SK-N-SH (cell line): ENCODE measurements around the gene MRAP2. TPM values are rescaled to one million over a fixed set of nuclear protein-coding genes. Genes with fewer than 3 reads are reported as not detected.

Experiments
- CTCF ChIA-PET: fragments of 300-600, 350-600 bp; formaldehyde crosslinking; extraction: SDS; loops from one replicate; lab custom pipeline; 2021; lab: Yijun Ruan, JAX
- POLR2A ChIA-PET: fragments of 350-600 bp; sonication (Branson Sonifier 250); formaldehyde crosslinking; extraction: SDS; loops from one replicate; lab custom pipeline; 2020; ENCODE audit warnings: antibody characterized with exemption, inconsistent platforms; lab: Yijun Ruan, JAX
- DNase-seq: peaks from one replicate; pipeline ENCODE4 v3.0.0; 2012
- H2AFZ ChIP-seq: fragments of 200-600 bp; sonication (generic); 2 replicates; pipeline ENCODE4 v1.8.1; 2016; ENCODE audit warnings: antibody characterized with exemption, mild to moderate bottlenecking, low read depth
- H3F3A ChIP-seq: fragments of 200-600 bp; sonication (generic); replicated peaks from 2 replicates; pipeline ENCODE3; 2016; ENCODE audit warnings: antibody characterized with exemption, mild to moderate bottlenecking; ENCODE audit not compliant: insufficient read depth
- H3K27ac ChIP-seq, 2 experiments: fragments of 200-500 bp in 1 of 2; fragments of 200-600 bp in 1 of 2; sonication (Bioruptor generic) in 1 of 2; sonication (generic), shearing (Covaris generic) in 1 of 2; 2 replicates each; pipeline versions ENCODE4 v1.5.1 to v1.6.1; 2014 to 2016; ENCODE audit warnings: low read depth in 2 of 2, inconsistent platforms in 1 of 2, low read length in 1 of 2, mild to moderate bottlenecking in 1 of 2, mixed read lengths in 1 of 2
- H3K27me3 ChIP-seq: fragments of 200-600 bp; sonication (generic), shearing (Covaris generic); 2 replicates; pipeline ENCODE4 v1.6.1; 2016; ENCODE audit warnings: mixed run types; ENCODE audit not compliant: insufficient read depth
- H3K36me3 ChIP-seq, 2 experiments: fragments of 200-500 bp in 1 of 2; fragments of 200-600 bp in 1 of 2; sonication (Bioruptor generic) in 1 of 2; sonication (generic) in 1 of 2; replicated peaks in 1 of 2; 2 replicates each; pipeline versions ENCODE3 to v1.5.1; 2014 to 2016; ENCODE audit warnings: low read length in 1 of 2, mild to moderate bottlenecking in 1 of 2; ENCODE audit not compliant: insufficient read depth in 2 of 2, control insufficient read depth in 1 of 2
- H3K4me1 ChIP-seq, 2 experiments: fragments of 200-500 bp in 1 of 2; fragments of 200-600 bp in 1 of 2; sonication (Bioruptor generic) in 1 of 2; sonication (generic), shearing (Covaris generic) in 1 of 2; 2 replicates each; pipeline versions ENCODE4 v1.5.1 to v1.6.1; 2014 to 2016; ENCODE audit warnings: low read depth in 1 of 2, low read length in 1 of 2, mixed run types in 1 of 2; ENCODE audit not compliant: insufficient read depth in 2 of 2, control insufficient read depth in 1 of 2
- H3K4me2 ChIP-seq: fragments of 200-600 bp; sonication (generic), shearing (Covaris generic); 2 replicates; pipeline ENCODE4 v1.6.1; 2017; ENCODE audit warnings: mixed run types
- H3K4me3 ChIP-seq, 2 experiments: fragments of 200-500 bp in 1 of 2; fragments of 200-600 bp in 1 of 2; sonication (Bioruptor generic) in 1 of 2; sonication (generic), shearing (Covaris generic) in 1 of 2; 2 replicates each; pipeline versions ENCODE4 v1.5.1 to v1.8.1; 2014 to 2016; ENCODE audit warnings: low read depth in 2 of 2, inconsistent platforms in 1 of 2, low read length in 1 of 2, mild to moderate bottlenecking in 1 of 2, mixed read lengths in 1 of 2, moderate library complexity in 1 of 2
- H3K79me2 ChIP-seq: fragments of 200-600 bp; sonication (generic); 2 replicates; pipeline ENCODE4 v1.8.1; 2017; ENCODE audit warnings: mild to moderate bottlenecking; ENCODE audit not compliant: insufficient read depth
- H3K9ac ChIP-seq: fragments of 200-600 bp; sonication (generic); 2 replicates; pipeline ENCODE4 v1.6.1; 2017; ENCODE audit warnings: mixed run types
- H3K9me2 ChIP-seq: fragments of 200-600 bp; sonication (generic); 2 replicates; pipeline ENCODE4 v1.6.1; 2017; ENCODE audit warnings: mixed run types
- H3K9me3 ChIP-seq: fragments of 200-600 bp; sonication (generic); 2 replicates; pipeline ENCODE4 v1.6.1; 2017; ENCODE audit warnings: mixed run types, mild to moderate bottlenecking, moderate library complexity
- H4K20me1 ChIP-seq: fragments of 200-600 bp; sonication (generic); 2 replicates; pipeline ENCODE4 v1.6.1; 2017; ENCODE audit warnings: mild to moderate bottlenecking, mixed run types; ENCODE audit not compliant: insufficient read depth
- FOSL2 ChIP-seq: IDR thresholded peaks from 2 replicates; pipeline ENCODE4 v1.4.0; 2012; ENCODE audit warnings: low read depth, mild to moderate bottlenecking, moderate library complexity, borderline replicate concordance
- MXI1 ChIP-seq: IDR thresholded peaks from 2 replicates; pipeline ENCODE4 v1.6.1; 2012; ENCODE audit warnings: mild to moderate bottlenecking, low read depth, low read length, improper control_type of control experiment
- RFX5 ChIP-seq: IDR thresholded peaks from 2 replicates; pipeline ENCODE4 v1.6.1; 2012; ENCODE audit warnings: mild to moderate bottlenecking, improper control_type of control experiment, low read length
- polyA plus RNA-seq, 3 experiments: library from polyadenylated mRNA; depleted of rRNA; stranded (reverse); fragments of >200 nt; gene quantifications; 2 replicates each; pipeline ENCODE4 v1.2.3, GENCODE V29; 2012
- TF ChIP-seq, protein P1 (sequence below): IDR thresholded peaks from 2 replicates; pipeline ENCODE4; 2012
- TF ChIP-seq, protein P2 (sequence below): IDR thresholded peaks from 2 replicates; pipeline ENCODE4 v1.6.1; 2012; ENCODE audit warnings: mild to moderate bottlenecking, low read depth, low read length, moderate library complexity
- TF ChIP-seq, protein P3 (sequence below): IDR thresholded peaks from 2 replicates; pipeline ENCODE4 v1.4.0; 2012; ENCODE audit warnings: low read depth, borderline replicate concordance

The MRAP2 gene
- polyA plus RNA-seq, 1 of the 3 experiments (the other 2 are of a cell fraction) = 0.12 TPM

DNA sequence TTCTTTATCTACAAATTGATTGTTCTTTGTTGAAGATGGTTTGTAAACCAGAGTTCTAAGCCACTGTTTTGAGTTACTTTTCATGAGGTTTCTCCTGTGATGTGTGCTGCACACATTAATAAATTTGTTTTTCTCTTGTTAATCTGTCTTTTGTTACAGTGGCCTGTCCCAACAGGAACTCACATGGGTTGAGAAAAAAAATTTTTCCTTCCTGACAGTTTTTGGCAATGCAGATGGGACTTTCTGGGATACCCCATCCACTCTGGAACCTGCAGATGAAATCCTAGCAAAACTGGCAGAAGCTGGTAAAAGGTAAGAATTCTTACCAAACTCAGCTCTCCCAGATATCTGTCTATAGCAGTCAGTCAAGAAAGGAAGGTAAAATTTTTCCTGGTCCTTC is 105.7 kb downstream of the MRAP2 start:
- no peak overlapping the region for H3K4me2 ChIP-seq
- no peak overlapping the region for H3K9ac ChIP-seq
- no peaks in the 10 kb centered on the region for H3K27me3 ChIP-seq
- 0 out of 4 replicates have a peak, but pooled peaks cover 0 to 4% of the 10 kb centered on the region in 2 experiments for H3K4me1 ChIP-seq
- no peak for DNase-seq
- ChIA-PET CTCF (no interaction called here), POLR2A (no interaction called here)
- TF ChIP-seq FOSL2 (no peak), MXI1 (no peak), RFX5 (no peak)
- TF ChIP-seq, protein P1, sequence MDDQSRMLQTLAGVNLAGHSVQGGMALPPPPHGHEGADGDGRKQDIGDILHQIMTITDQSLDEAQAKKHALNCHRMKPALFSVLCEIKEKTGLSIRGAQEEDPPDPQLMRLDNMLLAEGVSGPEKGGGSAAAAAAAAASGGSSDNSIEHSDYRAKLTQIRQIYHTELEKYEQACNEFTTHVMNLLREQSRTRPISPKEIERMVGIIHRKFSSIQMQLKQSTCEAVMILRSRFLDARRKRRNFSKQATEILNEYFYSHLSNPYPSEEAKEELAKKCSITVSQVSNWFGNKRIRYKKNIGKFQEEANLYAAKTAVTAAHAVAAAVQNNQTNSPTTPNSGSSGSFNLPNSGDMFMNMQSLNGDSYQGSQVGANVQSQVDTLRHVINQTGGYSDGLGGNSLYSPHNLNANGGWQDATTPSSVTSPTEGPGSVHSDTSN = no peak
- TF ChIP-seq, protein P2, sequence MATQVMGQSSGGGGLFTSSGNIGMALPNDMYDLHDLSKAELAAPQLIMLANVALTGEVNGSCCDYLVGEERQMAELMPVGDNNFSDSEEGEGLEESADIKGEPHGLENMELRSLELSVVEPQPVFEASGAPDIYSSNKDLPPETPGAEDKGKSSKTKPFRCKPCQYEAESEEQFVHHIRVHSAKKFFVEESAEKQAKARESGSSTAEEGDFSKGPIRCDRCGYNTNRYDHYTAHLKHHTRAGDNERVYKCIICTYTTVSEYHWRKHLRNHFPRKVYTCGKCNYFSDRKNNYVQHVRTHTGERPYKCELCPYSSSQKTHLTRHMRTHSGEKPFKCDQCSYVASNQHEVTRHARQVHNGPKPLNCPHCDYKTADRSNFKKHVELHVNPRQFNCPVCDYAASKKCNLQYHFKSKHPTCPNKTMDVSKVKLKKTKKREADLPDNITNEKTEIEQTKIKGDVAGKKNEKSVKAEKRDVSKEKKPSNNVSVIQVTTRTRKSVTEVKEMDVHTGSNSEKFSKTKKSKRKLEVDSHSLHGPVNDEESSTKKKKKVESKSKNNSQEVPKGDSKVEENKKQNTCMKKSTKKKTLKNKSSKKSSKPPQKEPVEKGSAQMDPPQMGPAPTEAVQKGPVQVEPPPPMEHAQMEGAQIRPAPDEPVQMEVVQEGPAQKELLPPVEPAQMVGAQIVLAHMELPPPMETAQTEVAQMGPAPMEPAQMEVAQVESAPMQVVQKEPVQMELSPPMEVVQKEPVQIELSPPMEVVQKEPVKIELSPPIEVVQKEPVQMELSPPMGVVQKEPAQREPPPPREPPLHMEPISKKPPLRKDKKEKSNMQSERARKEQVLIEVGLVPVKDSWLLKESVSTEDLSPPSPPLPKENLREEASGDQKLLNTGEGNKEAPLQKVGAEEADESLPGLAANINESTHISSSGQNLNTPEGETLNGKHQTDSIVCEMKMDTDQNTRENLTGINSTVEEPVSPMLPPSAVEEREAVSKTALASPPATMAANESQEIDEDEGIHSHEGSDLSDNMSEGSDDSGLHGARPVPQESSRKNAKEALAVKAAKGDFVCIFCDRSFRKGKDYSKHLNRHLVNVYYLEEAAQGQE = no peak
- TF ChIP-seq, protein P3, sequence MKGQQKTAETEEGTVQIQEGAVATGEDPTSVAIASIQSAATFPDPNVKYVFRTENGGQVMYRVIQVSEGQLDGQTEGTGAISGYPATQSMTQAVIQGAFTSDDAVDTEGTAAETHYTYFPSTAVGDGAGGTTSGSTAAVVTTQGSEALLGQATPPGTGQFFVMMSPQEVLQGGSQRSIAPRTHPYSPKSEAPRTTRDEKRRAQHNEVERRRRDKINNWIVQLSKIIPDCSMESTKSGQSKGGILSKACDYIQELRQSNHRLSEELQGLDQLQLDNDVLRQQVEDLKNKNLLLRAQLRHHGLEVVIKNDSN = no peak
- no peaks in the 10 kb centered on the region for H3F3A ChIP-seq
- H3K79me2 ChIP-seq = no peaks in the 10 kb centered on the region
- H3K27ac ChIP-seq = no peak overlapping the region
- H3K9me2 ChIP-seq = no peaks in the 10 kb centered on the region
- H3K4me3 ChIP-seq = no peak overlapping the region
- H4K20me1 ChIP-seq = no peaks in the 10 kb centered on the region
- H3K36me3 ChIP-seq = peaks cover 12 to 28% of the 10 kb centered on the region in 2 experiments
- H3K9me3 ChIP-seq = no peaks in the 10 kb centered on the region
- H2AFZ ChIP-seq = no peak overlapping the region

Other genes with a start within 250 kb of the MRAP2 start
- gene RIPPLY2, start 180.4 kb upstream of the MRAP2 start, polyA plus RNA-seq (2012; rRNA removed) = 0.33 and 1.3 TPM in 2 replicates
- gene CYB5R4, start 174.1 kb upstream of the MRAP2 start, polyA plus RNA-seq (2012; rRNA removed) = 3.3 and 4.4 TPM in 2 replicates
- gene CEP162, start 193.9 kb downstream of the MRAP2 start, polyA plus RNA-seq (2012; rRNA removed) = 1.2 and 1.4 TPM in 2 replicates